GM21381 (cell line): ENCODE data around the gene PRPSAP1.

ENCODE experiments used
- ATAC-seq: cut with Tn5 transposase; IDR thresholded peaks from one replicate; pipeline ENCODE4 v1.9.1; 2021; ENCODE audit warnings: mild to moderate bottlenecking, moderate library complexity; ENCODE audit not compliant: unreplicated experiment

The PRPSAP1 gene, protein sequence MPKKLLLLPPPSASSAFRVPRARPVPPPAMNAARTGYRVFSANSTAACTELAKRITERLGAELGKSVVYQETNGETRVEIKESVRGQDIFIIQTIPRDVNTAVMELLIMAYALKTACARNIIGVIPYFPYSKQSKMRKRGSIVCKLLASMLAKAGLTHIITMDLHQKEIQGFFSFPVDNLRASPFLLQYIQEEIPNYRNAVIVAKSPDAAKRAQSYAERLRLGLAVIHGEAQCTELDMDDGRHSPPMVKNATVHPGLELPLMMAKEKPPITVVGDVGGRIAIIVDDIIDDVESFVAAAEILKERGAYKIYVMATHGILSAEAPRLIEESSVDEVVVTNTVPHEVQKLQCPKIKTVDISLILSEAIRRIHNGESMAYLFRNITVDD

DNA sequence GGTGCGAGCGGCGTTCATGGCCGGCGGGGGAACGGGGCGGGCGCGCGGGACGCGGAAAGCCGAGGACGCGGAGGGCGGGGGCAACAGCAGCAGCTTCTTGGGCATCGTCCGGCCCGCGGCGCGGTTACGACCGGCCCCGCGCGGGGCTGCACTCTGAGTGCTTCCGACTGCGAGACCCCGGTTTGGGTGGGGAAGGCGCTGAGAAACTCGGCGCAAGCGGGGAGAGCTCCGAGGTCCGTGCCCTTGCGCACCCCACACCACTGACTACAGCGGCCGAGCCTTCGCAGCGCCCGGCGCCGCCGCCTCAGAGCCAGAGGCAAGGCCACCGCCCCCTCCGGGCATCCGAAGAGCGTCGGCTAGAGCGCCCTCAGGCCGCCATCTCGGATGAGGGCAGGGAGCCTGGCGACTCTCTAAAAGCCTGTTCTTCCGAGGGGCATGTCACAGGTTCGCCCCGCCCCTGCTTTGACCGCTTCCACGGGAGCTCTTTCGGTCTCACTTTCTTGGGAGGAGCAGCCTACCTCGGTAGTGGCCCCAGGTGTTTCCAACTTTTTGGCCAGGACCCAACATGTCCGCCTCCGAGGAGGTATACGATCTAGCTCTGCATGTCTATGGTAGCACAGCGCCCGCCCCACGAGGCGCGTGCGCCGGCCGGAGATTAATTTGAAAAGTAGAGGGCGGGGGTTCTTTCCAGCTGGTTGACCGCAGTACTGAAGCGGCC is at the start of gene PRPSAP1:
PRPSAP1 (minus strand) TSS at position 318 of the 718 bp plus-strand sequence; CDS start at position 105, 213 bp downstream.
- peak; percentile 77 for ATAC-seq

DNA sequence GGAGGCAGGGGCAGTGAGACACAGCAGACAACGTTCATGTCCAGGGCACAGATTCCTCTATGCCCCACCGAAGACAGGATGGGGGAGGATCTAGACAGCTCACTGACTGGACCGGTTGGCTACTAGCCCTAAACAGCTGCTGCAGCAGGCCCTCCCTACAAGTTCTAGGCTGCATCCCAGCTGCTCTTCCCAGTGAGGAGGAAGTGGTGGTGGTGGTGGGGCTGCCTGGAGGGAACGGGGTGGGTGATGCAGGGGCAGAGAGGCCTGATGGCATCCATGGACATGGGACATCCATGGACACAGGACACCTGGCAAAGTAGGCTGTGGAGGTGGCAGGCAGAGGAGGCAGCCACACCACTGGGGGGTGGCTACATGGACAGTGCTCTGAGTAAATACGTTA is 49.0 kb upstream of the PRPSAP1 start:
- ATAC-seq, result no peak

DNA sequence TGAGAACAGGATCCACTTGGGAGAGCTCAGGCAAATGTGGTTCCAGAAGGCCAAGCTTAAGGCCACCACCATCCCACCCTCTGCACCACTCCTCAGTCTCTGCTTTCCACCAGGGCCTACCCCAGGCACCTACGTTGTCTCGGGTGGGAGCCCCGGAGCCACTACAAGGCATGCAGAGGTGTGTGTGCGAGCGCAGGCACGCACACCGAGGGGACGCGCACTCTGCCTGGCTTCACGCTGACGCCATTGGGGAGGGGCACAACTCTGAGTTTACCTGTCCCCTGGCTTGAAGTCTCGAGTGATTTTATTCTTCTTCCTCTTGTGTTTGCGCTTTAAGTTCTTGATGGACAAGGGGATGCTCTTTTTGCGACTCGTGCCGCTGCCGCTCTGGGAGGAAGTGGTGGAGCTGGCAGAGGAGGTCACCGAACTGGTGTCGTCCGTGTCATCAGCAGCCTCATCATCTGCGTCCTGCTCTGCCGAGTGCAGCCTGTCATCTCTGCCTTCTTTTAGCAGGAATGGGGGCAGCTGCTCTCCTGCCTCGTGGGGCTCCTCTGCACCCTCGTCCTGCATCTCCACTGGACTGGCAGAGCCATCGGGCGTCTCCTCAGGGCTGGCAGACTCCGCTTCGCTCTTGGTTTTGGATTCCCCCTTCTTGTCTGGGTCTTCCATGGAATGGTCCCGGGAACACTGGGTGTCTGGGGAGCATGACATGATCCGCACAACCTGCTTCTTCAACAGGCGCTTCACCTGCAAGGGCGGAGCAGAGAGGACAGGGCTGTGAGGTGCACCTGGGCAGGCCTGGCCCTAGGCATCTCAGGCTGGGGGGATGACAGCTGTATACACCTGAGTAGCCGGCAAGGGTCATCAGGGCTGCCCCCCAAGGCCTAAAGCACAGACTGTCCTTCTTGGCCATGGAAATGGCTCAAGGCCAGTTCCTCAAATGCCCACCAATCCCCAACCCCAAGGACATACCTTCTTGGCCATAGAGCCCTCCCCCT is 45.8 kb upstream of the PRPSAP1 start:
- no peak for ATAC-seq

DNA sequence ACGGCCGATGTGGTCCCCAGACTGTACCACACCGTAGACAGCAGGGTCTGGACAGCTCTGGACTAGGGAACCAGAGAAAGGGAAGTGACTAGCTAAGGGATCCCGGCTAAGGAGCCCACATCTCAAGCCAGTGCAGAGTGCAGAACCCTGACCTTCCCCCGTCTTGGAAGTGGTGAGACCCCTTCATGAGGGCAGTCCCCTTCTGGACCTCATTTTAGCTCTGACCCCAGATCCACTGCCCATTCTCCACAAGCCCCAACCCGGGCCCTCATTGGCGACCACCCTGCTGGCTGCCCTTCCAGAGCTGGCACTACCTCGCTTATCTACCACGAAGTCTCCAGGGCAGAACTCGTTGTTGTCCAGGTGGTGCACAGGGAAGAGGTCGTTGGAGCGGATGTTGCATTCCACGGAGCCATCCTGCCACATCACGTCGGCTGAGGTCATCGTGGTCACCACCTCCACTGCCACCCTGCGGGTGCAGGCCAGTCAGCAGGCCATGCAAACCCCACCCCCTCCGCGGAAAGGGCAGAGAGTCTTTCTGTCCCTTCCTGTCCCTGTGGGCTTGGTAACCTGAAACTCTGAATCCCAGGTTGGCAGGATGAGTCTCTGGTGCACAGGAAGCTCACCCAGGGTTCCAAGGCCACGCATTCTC is 44.9 kb upstream of the PRPSAP1 start:
- ATAC-seq, result no peak

- ATAC-seq, result no peak
These were observed 44.2 kb upstream of the PRPSAP1 start for GRCh38 chr17:76397687-76398522.

GRCh38 chr17:76397184-76397583 is 43.5 kb upstream of the PRPSAP1 start:
- ATAC-seq, result no peak

GRCh38 chr17:76395980-76396379 is 42.3 kb upstream of the PRPSAP1 start:
- ATAC-seq, result no peak

- ATAC-seq, result no peak
These were observed 40.5 kb upstream of the PRPSAP1 start for GRCh38 chr17:76394166-76394565.

- no peak for ATAC-seq
These were observed 37.5 kb upstream of the PRPSAP1 start for GRCh38 chr17:76391200-76391715.

- no peak for ATAC-seq
These were observed 36.3 kb upstream of the PRPSAP1 start for GRCh38 chr17:76390003-76390421.

DNA sequence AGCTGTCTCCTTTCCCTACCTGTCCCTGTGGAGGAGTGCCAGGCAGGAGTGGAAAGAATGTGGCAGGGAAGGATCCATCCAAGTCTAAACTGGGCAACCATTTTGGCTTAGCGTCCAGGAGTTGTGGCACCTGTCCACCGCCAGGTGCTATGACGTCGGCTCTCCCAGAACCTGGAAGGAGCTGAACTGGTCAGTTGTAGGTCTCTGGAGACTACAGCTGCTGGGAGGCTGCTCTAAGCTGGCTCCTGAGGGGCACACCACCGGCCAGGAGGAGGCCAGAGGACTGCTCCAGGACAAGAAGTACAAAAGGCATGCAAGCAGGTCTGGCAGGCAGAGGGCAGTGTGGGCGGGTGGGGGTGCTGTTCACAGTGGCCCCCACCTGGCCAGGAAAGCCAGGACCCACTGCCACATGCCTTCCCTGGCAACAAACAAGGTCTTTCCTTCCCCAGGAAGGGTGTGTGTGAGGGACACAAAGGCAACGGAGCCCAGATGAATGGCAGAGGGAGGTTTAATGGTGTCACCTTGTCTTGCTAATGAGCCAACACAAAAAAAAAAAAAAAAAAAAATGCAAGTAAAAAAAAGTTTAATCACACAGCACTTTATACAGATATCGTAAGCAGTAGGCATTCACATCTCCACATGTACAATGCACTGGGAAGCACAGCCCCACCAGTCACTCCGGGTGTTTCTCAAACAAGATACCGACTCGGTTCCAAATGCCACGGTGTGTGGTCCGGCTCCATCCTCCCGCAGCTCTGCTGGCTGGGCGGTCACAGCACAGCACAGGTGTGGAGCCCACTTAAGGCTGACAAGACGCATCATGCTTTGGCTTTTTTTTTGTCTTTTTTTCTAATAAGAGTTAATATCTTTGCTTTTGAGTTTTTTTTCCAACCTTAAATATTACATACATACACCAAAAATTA is 35.5 kb upstream of the PRPSAP1 start:
- no peak for ATAC-seq

DNA sequence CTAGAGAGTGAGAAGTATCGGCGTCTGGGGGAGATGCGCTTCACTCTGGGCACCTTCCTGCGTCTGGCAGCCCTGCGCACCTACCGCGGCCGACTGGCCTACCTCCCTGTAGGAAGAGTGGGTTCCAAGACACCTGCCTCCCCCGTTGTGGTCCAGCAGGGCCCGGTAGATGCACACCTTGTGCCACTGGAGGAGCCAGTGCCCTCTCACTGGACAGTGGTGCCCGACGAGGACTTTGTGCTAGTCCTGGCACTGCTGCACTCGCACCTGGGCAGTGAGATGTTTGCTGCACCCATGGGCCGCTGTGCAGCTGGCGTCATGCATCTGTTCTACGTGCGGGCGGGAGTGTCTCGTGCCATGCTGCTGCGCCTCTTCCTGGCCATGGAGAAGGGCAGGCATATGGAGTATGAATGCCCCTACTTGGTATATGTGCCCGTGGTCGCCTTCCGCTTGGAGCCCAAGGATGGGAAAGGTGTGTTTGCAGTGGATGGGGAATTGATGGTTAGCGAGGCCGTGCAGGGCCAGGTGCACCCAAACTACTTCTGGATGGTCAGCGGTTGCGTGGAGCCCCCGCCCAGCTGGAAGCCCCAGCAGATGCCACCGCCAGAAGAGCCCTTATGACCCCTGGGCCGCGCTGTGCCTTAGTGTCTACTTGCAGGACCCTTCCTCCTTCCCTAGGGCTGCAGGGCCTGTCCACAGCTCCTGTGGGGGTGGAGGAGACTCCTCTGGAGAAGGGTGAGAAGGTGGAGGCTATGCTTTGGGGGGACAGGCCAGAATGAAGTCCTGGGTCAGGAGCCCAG is 33.5 kb upstream of the PRPSAP1 start:
- ATAC-seq, result no peak

GRCh38 chr17:76385892-76386786 is 32.4 kb upstream of the PRPSAP1 start:
- no peak for ATAC-seq

DNA sequence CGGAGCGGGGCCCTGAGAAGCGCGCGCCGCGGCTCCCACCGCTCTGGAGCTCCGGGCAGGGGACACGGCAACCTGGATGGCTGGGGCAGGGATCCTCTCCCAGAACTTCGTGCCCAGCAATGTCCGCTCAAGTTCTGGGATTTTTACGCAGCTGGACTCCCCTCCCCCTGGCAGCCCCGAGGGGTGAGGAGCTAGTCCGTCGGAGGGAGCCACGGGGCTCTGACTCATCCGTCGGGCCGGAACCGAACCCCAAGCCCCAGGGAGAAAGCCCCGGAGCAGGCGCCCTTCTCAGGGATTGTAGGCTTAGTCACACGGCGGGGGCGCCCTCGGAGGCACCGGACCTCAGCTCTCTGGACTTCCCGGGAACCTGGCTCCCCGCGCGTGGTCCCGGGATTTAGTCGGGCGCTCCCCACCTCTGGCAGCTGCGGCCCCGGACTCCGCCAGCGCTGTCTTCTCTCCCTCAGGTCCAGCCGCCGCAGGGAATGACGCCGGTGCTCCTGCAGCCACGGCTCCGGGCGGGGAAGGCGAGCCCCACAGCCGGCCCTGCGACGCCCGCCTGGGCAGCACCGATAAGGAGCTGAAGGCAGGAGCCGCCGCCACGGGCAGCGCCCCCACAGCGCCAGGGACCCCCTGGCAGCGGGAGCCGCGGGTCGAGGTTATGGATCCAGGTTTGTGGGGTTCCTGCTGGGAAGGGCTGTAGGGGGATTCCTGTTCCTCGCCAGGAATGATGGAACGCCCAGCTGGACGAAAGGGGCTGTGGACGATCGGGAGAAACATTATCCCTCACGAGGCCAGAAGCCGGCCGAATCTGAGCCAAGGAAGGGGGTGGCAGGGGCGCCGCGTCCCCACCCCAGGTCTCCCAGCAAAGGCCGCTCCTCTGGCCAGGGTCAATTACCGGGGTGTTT is 31.5 kb upstream of the PRPSAP1 start:
- ATAC-seq, result no peak

GRCh38 chr17:76384222-76384986 is 30.7 kb upstream of the PRPSAP1 start, which contains the start of gene SPHK1:
Gene SPHK1 (plus strand): TSS chr17:76384609. CDS start chr17:76385645, 1,036 bp downstream.
- peak; percentile 56 for ATAC-seq
